ENCODE measurements around the gene KIAA0232.
A peak's percentile ranks its signal among the peaks of the same experiment; 100 is the strongest.

KIAA0232 gene

DNA sequence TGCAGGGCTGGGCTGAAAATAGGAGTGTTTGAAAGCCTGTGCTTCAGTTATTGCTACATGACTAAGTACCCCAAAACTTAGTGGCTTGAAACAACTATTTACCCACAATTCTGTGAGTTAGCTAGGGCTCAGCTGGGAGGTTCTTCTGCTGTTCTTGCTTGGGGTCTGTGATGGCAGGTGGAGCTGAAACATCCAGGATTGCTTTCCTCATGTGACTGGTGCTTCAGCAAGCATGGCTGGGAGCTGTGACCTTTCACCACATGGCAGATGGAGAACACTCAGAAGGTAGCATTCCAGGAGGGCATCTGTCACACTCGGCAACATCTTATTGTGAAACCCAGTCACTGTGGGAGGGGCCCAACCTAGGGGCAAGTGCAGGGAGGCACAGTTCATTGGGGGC is 70.1 kb downstream of the KIAA0232 start:
- DNase-seq = no peak

DNA sequence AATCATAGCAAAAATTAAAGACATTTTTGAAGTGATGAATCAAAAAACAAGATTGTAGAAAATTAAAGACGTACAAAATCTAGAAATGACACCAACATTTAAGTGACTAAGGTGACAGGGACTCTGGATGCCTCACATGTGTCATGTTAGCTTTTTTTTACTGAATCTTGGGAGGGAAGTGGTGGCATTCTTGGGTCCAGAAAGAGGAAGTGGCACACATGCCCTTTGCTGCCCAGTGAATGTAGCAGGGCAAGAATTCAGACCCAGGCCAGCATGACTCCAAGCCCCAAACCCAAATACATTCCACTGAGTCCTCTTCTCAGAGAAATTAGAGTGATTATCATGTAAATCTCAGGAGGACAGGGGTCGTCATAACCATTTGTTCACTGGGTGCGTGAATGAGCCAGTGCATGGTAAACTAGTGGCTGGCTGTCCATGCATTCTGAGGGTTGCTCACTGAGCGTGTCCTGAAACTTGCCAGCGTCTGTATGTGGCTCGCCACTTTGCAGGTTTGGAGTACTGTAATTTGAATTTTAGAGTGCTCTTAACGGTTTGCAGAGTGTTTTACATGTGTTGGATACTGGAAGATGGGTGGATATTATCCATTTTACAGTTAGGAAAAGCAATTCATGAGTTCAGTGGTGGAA is 71.7 kb downstream of the KIAA0232 start:
- peak; percentile 29 for DNase-seq

- no peak for DNase-seq
Measured at GRCh38 chr4:6855692-6856297, 73.3 kb downstream of the KIAA0232 start.

DNA sequence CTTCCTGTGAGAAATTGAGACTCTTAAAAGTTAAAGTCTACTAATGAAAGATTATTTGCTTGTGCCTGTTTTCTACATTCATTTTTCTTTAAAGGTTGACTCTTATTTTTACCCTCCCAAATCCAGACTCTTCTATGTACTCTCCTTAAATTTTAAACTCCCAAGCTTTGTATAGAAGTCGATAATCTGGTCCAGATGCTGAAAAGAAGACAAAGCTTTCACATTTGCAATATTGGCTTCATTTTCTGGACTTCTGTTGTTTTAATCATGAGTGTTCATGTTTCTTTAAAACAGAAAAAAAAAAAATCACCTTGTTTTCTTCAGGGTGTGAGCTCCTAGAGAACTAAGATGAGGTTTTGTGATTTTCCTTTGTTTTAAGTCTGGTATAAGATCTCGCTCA is 73.9 kb downstream of the KIAA0232 start:
- no peak for DNase-seq

- DNase-seq = no peak
Measured at GRCh38 chr4:6857009-6857882, 74.7 kb downstream of the KIAA0232 start.

GRCh38 chr4:6858997-6859396 is 76.5 kb downstream of the KIAA0232 start:
- no peak for DNase-seq

DNA sequence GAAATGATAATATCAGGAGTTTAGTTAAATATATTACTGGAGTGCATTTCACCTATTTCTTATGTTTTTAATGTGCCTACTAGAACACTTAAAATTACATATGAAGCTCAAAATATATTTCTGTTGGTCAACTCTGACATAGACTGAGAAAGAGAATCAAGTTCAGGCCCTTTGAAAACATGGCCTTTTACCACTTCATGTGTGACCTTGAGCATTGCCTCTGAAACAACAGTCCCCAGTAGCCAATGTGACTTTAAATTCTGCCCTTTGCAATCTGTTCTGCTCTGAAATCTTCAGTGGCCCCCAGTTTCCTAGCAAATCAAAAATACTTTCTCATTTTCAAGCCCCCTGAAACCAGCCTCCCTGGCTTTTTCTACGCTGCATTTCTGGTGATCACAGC is 77.0 kb downstream of the KIAA0232 start:
- DNase-seq = no peak

GRCh38 chr4:6868386-6868785 is 85.9 kb downstream of the KIAA0232 start:
- DNase-seq = no peak

DNA sequence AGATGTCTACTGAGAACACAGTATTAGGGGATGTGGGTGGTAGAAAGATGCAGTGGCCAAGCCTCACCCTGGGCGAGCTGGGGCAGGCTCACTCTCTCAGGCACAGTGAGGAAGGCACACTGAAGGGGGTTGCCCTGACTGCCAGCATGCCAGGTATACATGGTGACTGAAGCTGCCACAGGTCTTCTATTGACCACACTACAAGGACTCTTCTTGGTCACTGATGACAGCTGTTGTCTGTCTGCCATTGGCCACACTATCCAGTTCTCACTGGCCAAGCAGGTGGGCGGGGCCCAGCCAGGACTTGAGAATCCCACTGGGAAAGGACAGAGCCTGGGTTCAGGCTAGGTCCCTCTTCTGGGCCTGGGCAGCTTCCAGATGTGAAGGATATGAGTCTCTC is 87.4 kb downstream of the KIAA0232 start:
- DNase-seq = no peak

GRCh38 chr4:6873291-6873690 is 90.8 kb downstream of the KIAA0232 start:
- DNase-seq = no peak

- DNase-seq = no peak
Measured at GRCh38 chr4:6873792-6874461, 91.4 kb downstream of the KIAA0232 start.

GRCh38 chr4:6874981-6875380 is 92.5 kb downstream of the KIAA0232 start:
- no peak for DNase-seq

DNA sequence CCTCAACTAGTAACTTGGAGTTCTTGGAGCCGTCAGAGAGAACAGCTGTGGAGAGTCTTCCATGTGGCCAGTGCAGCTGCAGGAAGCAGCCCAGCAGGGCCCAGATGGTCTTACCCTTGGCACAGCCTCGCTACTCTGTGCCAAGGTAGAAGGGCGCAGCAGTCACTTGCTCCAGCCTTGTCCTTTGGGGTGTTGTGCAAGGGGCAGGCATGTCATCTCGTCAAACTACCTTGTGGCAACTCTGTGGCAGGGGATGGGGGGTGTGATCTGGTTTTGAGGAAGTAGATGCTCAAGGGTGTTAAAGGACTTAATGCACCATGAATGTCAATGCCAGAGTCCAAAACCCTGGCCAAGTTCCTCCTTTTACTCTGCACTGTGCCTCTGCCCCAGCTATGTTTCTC is 92.9 kb downstream of the KIAA0232 start:
- DNase-seq = no peak

GRCh38 chr4:6876440-6876839 is 93.9 kb downstream of the KIAA0232 start:
- no peak for DNase-seq

GRCh38 chr4:6877067-6877466 is 94.5 kb downstream of the KIAA0232 start:
- no peak for DNase-seq

GRCh38 chr4:6878451-6879059 is 96.0 kb downstream of the KIAA0232 start:
- no peak for DNase-seq

GRCh38 chr4:6880691-6881090 is 98.2 kb downstream of the KIAA0232 start:
- DNase-seq = no peak

DNA sequence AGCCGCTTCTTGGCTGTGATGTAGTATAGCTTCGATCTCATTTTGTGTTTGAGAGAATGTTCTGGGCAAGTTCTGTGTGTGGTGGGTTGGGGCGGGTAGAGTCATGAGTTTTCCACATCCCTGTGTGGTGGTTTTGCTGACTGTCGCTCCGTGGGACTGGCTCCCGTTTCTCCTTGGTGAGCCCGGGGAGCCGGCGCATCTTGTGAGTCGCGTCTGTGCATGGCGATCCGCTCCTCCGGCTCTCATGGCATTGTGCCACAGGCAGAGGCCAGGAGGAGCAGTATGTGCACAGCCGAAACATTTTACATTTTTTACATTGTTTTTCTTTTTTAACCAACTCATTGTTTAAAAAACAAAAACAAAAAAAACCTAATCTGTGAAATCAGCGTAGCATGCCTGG is 99.4 kb downstream of the KIAA0232 start:
- no peak for DNase-seq

DNA sequence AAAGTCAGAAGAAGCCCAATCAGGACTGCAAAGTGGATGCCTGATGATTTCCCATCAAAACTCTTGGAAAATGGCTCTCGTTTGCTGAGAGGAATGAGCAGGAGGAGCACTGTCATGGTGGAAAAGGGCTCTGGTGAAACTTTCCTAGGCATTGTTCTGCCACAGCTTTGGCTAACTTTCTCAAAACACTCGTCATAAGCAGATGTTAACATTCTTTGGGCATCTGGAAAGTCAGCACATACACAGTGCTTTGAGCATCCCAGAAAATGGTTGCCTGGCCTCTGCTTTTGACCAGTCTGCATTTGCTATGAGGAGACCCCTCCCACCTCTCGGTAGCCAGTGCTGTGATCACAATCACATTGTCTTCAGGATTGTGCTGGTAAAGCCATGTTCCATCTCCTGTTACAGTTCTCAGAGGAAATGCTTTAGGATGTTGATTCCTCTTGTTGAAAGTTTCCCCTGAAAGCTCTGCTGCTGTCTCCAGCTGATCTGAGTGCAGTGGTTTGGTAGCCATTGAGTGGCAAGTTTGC is 101.9 kb downstream of the KIAA0232 start:
- no peak for DNase-seq

- no peak for DNase-seq
Measured at GRCh38 chr4:6885953-6886557, 103.5 kb downstream of the KIAA0232 start.

- DNase-seq = no peak
Measured at GRCh38 chr4:6886886-6887285, 104.4 kb downstream of the KIAA0232 start.
